ENCODE results near the gene PTPDC1.

GRCh38 chr9:94057918-94058317, 26.3 kb upstream of the PTPDC1 start:
- no peak for TF ChIP-seq CTCF (conservative IDR thresholded peaks at IDR 0.05; ENCODE audit: low read length)
- TF ChIP-seq EZH2phosphoT487 (IDR thresholded peaks at IDR 0.05; ENCODE audit: borderline replicate concordance, low read depth, low read length) = no peak

Data from OCI-LY7 (cell line).